HG02798 (cell line): ENCODE data around the gene SEH1L.

Experiments
- ATAC-seq: cut with Tn5 transposase; IDR thresholded peaks from one replicate; pipeline ENCODE4 v1.9.1; 2021; ENCODE audit warnings: mild to moderate bottlenecking; ENCODE audit not compliant: unreplicated experiment, poor library complexity

Gene SEH1L

GRCh38 chr18:13025233-13025632, 77.4 kb downstream of the SEH1L start:
- ATAC-seq, result no peak

DNA sequence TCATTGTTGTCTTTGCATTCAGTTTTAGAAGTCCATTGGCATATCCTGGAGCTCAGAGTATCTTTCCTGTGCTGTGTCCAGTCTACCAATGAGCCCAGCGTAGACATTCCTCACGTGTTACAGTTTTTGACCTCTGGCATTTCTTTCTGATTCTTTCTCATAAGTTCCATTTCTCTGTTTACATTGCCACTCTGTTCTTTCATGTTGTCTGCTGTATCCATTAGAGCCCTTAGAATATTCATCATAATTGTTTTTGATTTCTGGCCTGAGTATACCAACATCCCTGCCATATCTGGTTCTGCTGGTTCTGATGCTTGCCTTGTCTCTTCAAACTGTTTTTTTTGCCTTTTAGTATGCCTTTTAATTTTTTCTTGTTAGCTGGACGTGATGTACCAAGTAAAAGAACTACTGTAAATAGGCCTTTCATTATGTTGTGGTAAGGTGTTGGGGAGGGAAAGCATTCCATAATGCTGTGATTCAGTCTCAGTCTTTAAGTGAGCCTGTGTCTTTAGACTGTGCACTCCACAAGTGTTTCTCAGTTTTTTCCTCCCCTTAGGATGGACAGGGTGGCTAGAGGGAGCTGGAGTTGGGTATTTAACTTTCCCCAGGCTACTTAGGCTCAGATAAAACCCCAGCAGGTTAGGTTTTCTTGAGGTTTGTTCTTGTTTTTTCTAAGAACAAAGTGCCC, 78.9 kb downstream of the SEH1L start:
- ATAC-seq, result no peak

- ATAC-seq, result no peak
Measured at GRCh38 chr18:13028869-13029268, 81.1 kb downstream of the SEH1L start.

- ATAC-seq, result no peak
Measured at GRCh38 chr18:13032173-13032572, 84.4 kb downstream of the SEH1L start.

DNA sequence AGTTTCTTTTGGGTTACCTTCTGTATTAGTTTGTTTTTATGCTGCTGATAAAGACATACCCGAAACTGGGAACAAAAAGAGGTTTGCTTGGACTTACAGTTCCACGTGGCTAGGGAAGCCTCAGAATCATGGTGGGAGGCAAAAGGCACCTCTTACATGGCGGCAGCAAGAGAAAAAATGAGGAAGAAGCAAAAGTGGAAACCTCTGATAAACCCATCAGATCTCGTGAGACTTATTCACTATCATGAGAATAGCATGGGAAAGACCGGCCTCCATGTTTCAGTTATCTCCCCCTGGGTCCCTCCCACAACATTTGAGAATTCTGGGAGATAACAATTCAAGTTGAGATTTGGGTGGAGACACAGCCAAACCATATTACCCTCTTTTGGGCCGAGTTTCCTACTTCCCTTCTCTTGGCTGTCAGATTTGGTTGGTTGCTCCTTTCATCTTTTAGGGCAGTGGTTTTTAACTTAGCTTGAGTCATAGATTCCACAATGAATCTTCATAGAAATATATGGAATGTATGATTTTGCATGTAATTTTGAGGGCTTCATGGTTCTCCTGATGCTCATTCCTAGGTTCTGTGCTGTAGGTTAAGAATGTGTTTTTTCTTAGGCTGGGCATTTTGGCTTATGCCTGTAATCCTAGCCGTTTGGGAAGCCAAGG, 87.6 kb downstream of the SEH1L start:
- ATAC-seq, result no peak

DNA sequence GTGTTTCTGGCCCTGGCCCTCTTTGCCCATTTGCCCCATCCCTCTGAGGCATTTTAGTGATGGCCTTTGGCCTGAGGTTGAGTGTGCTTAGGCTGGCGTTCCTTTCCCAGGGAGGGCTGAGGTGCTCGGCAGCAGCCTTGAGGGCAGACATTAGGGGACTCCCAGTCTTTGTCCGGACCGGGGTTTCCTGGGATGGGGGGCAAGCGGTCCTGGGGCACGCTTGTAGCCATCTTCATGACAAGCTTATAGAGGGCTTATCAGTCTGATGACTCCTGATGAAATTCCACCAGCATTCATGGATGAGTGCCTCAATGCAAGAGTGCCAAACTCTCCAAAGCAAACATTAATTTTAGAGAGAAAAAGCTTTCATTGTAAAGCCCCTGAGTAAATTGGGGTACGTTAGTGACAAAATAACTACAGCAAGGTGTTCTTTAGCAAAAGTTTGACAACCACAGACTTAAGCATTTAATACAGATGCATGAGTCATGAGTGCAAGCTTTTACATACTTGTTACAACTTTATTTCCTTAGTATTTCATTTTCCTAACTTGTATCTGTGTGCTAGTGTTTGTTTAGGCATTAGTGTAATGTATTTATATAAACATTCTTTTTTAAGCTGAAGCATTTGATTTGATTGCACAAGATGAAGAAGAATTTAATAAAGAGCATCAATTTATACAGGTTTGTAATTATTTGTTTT, 89.0 kb downstream of the SEH1L start:
- no peak for ATAC-seq
